K562 (cell line): ENCODE data around the gene TEP1. TPM values are rescaled to one million over a fixed set of nuclear protein-coding genes. Genes with fewer than 3 reads are reported as not detected.

Experiments
- BCLAF1 ChIP-seq, 2 experiments: fragments of 450-650 bp in 1 of 2; IDR thresholded peaks; 2 replicates each; pipeline ENCODE4 v1.6.1; 2011 to 2017; ENCODE audit warnings: low read depth in 2 of 2, antibody characterized with exemption in 1 of 2, borderline replicate concordance in 1 of 2, low read length in 1 of 2, mild to moderate bottlenecking in 1 of 2, mixed read lengths in 1 of 2; ENCODE audit not compliant: control insufficient read depth in 1 of 2
- HNRNPUL1 ChIP-seq: fragments of 200-400 bp; formaldehyde crosslinking; IDR thresholded peaks from 2 replicates; pipeline ENCODE4 v1.6.1; 2017; ENCODE audit warnings: low read length
- MYNN ChIP-seq, 2 experiments: sonication (generic); formaldehyde crosslinking in 1 of 2; IDR thresholded peaks; 2 replicates each; pipeline versions ENCODE4 v1.5.0 to v1.6.1; 2016 to 2020; ENCODE audit warnings: antibody characterized with exemption in 1 of 2, missing genetic modification reagents in 1 of 2
- NEUROD1 ChIP-seq: fragments of 150-350 bp; IDR thresholded peaks from 2 replicates; pipeline ENCODE4 v1.6.1; 2014; ENCODE audit warnings: borderline replicate concordance, low read length, low read depth; ENCODE audit not compliant: partially characterized antibody
- ZNF23 ChIP-seq: fragments of 250-450 bp; sonication (Bioruptor Pico); IDR thresholded peaks from 2 replicates; pipeline ENCODE4 v1.4.0; 2020; ENCODE audit warnings: mild to moderate bottlenecking
- ZNF232 ChIP-seq: sonication (generic); formaldehyde crosslinking; IDR thresholded peaks from 2 replicates; pipeline ENCODE4 v1.8.0; 2022; ENCODE audit warnings: mild to moderate bottlenecking, missing genetic modification reagents
- ZNF347 ChIP-seq: fragments of 450-650 bp; formaldehyde crosslinking; IDR thresholded peaks from 2 replicates; pipeline ENCODE4 v1.4.0; 2020; ENCODE audit warnings: low read depth, mild to moderate bottlenecking, moderate library complexity
- polyA plus RNA-seq, 8 experiments: library from polyadenylated mRNA; depleted of rRNA in 4 of 8; stranded (reverse) in 5 of 8; unstranded in 3 of 8; fragments of >200 nt; fragmentation: Nextera tagmentation in 2 of 8; fragmentation: Illumina TruSeq in 1 of 8; extraction: Ambion mirVana in 2 of 8; extraction: Trizol in 1 of 8; gene quantifications; 2 replicates each; pipeline versions ENCODE4 v1.2.1 to v1.2.3, GENCODE V29; 2011 to 2014; ENCODE audit warnings: inconsistent platforms in 1 of 8, missing spikeins in 1 of 8
- total RNA-seq, 7 experiments: library from RNA; depleted of rRNA in 6 of 7; stranded (reverse); fragments of >200 nt in 6 of 7; fragmentation: Illumina TruSeq in 2 of 7; extraction: Trizol in 2 of 7; gene quantifications; 2 replicates each; pipeline versions ENCODE4 v1.2.1 to v1.2.3, GENCODE V29; 2011 to 2021; ENCODE audit warnings: low replicate concordance in 1 of 7
- TF ChIP-seq, protein P1 (sequence below): sonication (generic); formaldehyde crosslinking; IDR thresholded peaks from 2 replicates; pipeline ENCODE4 v1.8.0; 2023; ENCODE audit warnings: missing genetic modification reagents, mild to moderate bottlenecking, borderline replicate concordance
- TF ChIP-seq, protein P2 (sequence below), 2 experiments: fragments of 450-650 bp; IDR thresholded peaks; 2 replicates each; pipeline ENCODE4 v1.6.1; 2016; ENCODE audit warnings: mild to moderate bottlenecking in 2 of 2, borderline replicate concordance in 1 of 2, low read depth in 1 of 2, moderate library complexity in 1 of 2

TEP1 gene
- total and polyA plus RNA-seq, 9 of the 15 experiments (the other 6 are each of a cell fraction or from before 2014, with no cell fraction given), result 1.0 to 12.2 (median 7.1) TPM

- TF ChIP-seq, protein P1, sequence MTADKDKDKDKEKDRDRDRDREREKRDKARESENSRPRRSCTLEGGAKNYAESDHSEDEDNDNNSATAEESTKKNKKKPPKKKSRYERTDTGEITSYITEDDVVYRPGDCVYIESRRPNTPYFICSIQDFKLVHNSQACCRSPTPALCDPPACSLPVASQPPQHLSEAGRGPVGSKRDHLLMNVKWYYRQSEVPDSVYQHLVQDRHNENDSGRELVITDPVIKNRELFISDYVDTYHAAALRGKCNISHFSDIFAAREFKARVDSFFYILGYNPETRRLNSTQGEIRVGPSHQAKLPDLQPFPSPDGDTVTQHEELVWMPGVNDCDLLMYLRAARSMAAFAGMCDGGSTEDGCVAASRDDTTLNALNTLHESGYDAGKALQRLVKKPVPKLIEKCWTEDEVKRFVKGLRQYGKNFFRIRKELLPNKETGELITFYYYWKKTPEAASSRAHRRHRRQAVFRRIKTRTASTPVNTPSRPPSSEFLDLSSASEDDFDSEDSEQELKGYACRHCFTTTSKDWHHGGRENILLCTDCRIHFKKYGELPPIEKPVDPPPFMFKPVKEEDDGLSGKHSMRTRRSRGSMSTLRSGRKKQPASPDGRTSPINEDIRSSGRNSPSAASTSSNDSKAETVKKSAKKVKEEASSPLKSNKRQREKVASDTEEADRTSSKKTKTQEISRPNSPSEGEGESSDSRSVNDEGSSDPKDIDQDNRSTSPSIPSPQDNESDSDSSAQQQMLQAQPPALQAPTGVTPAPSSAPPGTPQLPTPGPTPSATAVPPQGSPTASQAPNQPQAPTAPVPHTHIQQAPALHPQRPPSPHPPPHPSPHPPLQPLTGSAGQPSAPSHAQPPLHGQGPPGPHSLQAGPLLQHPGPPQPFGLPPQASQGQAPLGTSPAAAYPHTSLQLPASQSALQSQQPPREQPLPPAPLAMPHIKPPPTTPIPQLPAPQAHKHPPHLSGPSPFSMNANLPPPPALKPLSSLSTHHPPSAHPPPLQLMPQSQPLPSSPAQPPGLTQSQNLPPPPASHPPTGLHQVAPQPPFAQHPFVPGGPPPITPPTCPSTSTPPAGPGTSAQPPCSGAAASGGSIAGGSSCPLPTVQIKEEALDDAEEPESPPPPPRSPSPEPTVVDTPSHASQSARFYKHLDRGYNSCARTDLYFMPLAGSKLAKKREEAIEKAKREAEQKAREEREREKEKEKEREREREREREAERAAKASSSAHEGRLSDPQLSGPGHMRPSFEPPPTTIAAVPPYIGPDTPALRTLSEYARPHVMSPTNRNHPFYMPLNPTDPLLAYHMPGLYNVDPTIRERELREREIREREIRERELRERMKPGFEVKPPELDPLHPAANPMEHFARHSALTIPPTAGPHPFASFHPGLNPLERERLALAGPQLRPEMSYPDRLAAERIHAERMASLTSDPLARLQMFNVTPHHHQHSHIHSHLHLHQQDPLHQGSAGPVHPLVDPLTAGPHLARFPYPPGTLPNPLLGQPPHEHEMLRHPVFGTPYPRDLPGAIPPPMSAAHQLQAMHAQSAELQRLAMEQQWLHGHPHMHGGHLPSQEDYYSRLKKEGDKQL (CRISPR knock-in tag), result no peak
- TF ChIP-seq MYNN (IDR thresholded peaks at IDR 0.05) (no peak), MYNN (CRISPR knock-in tag; IDR thresholded peaks at IDR 0.05) (no peak), ZNF347 (CRISPR knock-in tag) (no peak), NEUROD1 (no peak), BCLAF1 (IDR thresholded peaks at IDR 0.05; ENCODE audit: borderline replicate concordance in 1 of 2, control insufficient read depth in 1 of 2, low read depth in 2 of 2, low read length in 1 of 2) (no peak), ZNF232 (CRISPR knock-in tag) (no peak), HNRNPUL1 (no peak), ZNF23 (CRISPR knock-in tag) (no peak)
- TF ChIP-seq, protein P2, sequence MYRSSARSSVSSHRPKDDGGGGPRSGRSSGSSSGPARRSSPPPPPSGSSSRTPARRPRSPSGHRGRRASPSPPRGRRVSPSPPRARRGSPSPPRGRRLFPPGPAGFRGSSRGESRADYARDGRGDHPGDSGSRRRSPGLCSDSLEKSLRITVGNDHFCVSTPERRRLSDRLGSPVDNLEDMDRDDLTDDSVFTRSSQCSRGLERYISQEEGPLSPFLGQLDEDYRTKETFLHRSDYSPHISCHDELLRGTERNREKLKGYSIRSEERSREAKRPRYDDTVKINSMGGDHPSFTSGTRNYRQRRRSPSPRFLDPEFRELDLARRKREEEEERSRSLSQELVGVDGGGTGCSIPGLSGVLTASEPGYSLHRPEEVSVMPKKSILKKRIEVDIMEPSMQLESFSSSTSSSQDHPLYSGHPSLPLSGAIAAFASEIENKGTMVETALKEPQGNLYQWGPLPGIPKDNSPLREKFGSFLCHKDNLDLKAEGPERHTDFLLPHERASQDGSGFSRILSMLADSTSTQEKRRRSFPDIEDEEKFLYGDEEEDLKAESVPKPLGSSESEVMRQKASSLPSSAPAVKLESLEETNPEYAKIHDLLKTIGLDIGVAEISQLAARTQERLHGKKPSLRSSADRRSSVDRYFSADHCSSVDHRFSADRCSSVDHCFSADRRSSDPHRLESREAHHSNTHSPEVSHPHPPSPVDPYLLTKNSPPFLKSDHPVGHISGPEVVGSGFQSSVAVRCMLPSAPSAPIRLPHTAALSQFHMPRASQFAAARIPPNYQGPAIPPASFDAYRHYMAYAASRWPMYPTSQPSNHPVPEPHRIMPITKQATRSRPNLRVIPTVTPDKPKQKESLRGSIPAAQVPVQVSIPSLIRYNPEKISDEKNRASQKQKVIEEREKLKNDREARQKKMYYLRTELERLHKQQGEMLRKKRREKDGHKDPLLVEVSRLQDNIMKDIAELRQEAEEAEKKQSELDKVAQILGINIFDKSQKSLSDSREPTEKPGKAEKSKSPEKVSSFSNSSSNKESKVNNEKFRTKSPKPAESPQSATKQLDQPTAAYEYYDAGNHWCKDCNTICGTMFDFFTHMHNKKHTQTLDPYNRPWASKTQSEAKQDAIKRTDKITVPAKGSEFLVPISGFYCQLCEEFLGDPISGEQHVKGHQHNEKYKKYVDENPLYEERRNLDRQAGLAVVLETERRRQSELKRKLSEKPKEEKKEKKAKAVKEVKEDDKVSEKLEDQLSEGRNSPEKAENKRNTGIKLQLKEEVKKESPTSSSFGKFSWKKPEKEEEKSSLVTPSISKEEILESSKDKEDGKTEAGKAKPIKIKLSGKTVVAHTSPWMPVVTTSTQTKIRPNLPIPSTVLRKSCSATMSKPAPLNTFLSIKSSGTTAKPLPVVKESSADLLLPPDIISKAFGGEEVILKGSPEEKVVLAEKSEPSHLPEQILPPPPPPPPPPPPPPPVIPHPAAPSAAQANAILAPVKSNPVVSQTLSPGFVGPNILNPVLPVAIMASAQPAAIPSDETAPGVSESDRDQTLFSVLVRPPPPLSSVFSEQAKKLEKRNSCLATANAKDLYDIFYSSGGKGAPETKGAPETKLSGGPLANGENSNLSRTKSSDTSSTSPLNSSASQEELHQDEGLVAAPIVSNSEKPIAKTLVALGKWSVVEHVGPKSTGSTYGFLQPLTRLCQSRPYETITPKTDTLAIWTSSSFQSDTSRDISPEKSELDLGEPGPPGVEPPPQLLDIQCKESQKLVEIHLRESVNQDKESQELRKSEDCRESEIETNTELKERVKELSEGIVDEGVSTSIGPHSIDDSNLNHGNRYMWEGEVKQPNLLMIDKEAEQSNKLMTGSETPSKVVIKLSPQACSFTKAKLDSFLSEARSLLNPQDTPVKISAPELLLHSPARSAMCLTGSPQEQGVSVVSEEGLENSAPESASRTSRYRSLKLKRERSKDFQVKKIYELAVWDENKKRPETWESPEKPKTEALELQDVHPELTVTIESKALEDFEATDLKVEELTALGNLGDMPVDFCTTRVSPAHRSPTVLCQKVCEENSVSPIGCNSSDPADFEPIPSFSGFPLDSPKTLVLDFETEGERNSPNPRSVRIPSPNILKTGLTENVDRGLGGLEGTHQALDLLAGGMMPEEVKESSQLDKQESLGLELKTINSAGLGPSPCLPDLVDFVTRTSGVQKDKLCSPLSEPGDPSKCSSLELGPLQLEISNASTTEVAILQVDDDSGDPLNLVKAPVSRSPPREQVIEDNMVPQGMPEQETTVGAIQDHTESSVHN (IDR thresholded peaks at IDR 0.05; ENCODE audit: borderline replicate concordance in 1 of 2, low read depth in 1 of 2), result no peak
Measured at GRCh38 chr14:20332788-20333493, 80.4 kb downstream of the TEP1 start, which contains the start of gene CCNB1IP1 (continued).
